Peyer's patch (tissue), 4 donors: ENCODE data around the gene FNDC3B.

Experiments
- CTCF ChIP-seq, 6 experiments: fragments of 450-650 bp in 4 of 6; fragments of 200-600 bp in 2 of 6; sonication (generic) in 1 of 6; IDR thresholded peaks; one replicate each; pipeline ENCODE4 v1.5.1; 2017 to 2019; ENCODE audit warnings: antibody characterized with exemption in 6 of 6, mild to moderate bottlenecking in 3 of 6, moderate library complexity in 1 of 6
- POLR2A ChIP-seq, 2 donors: fragments of 450-650 bp; IDR thresholded peaks; one replicate each; pipeline ENCODE4 v1.5.1; 2017; ENCODE audit warnings: antibody characterized with exemption in 2 of 2, mild to moderate bottlenecking in 2 of 2, moderate library complexity in 2 of 2

DNA sequence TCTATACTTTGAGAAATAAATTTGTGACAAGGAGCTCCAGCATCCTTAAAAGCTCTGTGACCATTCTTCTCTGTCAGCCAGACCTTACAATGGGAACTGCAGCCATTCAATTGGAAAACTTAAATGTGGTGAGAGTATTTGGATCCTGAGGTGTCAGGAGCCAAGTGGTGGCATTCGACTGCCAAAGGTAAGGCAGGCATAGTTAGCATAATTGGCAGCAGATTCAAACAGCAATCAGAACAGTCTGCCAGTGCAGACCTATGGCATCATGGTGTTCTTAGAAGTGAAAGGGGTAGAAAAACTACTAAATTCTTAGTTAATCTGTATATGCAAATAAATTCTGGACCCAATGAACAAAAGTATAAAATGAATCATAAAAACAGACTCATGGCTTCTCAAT lies 18.2 kb upstream of the FNDC3B start:
- TF ChIP-seq CTCF (IDR thresholded peaks at IDR 0.05) (no peak), POLR2A (IDR thresholded peaks at IDR 0.05) (no peak)
